GM12865 (cell line): ENCODE results near the gene FOXA1.

ENCODE experiments used
- DNase-seq: peaks from one replicate; pipeline ENCODE4 v3.0.0; 2010; ENCODE audit warnings: low read depth
- H3K4me3 ChIP-seq: 2 replicates; pipeline ENCODE4 v1.5.1; 2011; ENCODE audit warnings: mild to moderate bottlenecking, low read depth, low read length, control low read depth
- TF ChIP-seq, protein P1 (sequence below): IDR thresholded peaks from 2 replicates; pipeline ENCODE4 v1.5.1; 2011; ENCODE audit warnings: low read length, control low read depth, low read depth, inconsistent platforms; ENCODE audit not compliant: insufficient read depth; ENCODE audit errors: missing control alignments

The FOXA1 gene

DNA sequence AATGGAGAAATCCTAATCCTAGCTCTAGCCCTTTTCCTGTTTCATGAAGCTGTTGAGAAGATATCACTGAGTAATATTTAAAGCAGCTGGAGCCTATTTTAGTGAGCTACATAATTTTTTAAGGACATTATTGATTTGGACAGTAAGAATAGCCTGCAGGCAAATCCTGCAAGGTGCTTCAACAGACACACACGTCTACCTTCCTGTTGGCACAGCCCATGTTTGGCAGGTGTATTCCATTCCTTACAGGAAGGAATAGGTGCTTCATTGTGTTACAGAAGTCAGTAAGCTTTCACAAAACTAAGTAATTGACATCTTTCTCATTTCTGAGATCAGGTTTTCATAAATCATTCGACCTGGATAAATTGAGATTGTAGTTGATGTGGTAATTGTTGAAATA lies 50.6 kb downstream of the FOXA1 start:
- TF ChIP-seq, protein P1, sequence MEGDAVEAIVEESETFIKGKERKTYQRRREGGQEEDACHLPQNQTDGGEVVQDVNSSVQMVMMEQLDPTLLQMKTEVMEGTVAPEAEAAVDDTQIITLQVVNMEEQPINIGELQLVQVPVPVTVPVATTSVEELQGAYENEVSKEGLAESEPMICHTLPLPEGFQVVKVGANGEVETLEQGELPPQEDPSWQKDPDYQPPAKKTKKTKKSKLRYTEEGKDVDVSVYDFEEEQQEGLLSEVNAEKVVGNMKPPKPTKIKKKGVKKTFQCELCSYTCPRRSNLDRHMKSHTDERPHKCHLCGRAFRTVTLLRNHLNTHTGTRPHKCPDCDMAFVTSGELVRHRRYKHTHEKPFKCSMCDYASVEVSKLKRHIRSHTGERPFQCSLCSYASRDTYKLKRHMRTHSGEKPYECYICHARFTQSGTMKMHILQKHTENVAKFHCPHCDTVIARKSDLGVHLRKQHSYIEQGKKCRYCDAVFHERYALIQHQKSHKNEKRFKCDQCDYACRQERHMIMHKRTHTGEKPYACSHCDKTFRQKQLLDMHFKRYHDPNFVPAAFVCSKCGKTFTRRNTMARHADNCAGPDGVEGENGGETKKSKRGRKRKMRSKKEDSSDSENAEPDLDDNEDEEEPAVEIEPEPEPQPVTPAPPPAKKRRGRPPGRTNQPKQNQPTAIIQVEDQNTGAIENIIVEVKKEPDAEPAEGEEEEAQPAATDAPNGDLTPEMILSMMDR: no peak
- no peak for DNase-seq
- H3K4me3 ChIP-seq: no peak overlapping the region

DNA sequence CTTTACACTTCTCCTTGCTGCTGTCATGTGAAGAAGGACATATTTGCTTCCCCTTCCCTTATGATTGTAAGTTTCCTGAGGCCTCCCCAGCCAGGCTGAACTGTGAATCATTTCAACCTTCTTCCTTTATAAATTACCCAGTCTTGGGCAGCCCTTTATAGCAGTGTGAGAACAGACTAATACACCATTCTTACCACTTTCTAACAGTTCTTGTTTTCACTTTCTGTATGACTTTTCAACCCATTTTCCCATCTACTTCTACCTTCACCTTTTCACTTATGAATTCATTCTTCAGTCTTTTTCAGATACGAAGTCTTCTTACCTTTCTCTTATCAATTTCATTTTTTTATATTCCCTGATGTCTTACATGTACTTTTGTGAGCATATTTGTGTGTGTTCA lies 55.1 kb downstream of the FOXA1 start:
- no peak for DNase-seq
- TF ChIP-seq, protein P1: no peak
- H3K4me3 ChIP-seq: no peak overlapping the region
